Left ventricle myocardium inferior (tissue), 1 donor: ENCODE data around the gene STK16. TPM values are rescaled to one million over a fixed set of nuclear protein-coding genes. Genes with fewer than 3 reads are reported as not detected.

Experiments
- DNase-seq: peaks from one replicate; pipeline ENCODE4 v3.0.0-alpha.2; 2020
- H3K27ac ChIP-seq: fragments of 200-600 bp; replicated peaks from 2 replicates; pipeline ENCODE4 v1.8.0; 2021
- H3K27me3 ChIP-seq: fragments of 200-600 bp; 2 replicates; pipeline ENCODE4 v1.8.0; 2021; ENCODE audit warnings: low read depth
- H3K36me3 ChIP-seq: fragments of 200-600 bp; 2 replicates; pipeline ENCODE4 v1.8.0; 2021
- H3K4me1 ChIP-seq: fragments of 200-600 bp; 2 replicates; pipeline ENCODE4 v1.8.0; 2021
- H3K4me3 ChIP-seq: fragments of 200-600 bp; 2 replicates; pipeline ENCODE4 v1.8.0; 2021; ENCODE audit warnings: mild to moderate bottlenecking, moderate library complexity
- H3K9me3 ChIP-seq: fragments of 200-600 bp; replicated peaks from 2 replicates; pipeline ENCODE4 v1.8.0; 2021
- CTCF ChIP-seq: fragments of 200-600 bp; IDR thresholded peaks from 2 replicates; pipeline ENCODE4 v1.8.0; 2021; ENCODE audit warnings: antibody characterized with exemption, mild to moderate bottlenecking, borderline replicate concordance
- intact Hi-C: fragments of 100-400 bp; cut with micrococcal nuclease; formaldehyde crosslinking; loops from one replicate; pipeline ENCODE4 v1.11.0; 2022
- total RNA-seq: library from RNA; stranded (reverse); fragmentation: NEBNext Ultra II Directional; extraction: Animal tissue kit (Norgen Biotek cat#: 25700); gene quantifications from one replicate; pipeline ENCODE4 v1.2.1, GENCODE V29; 2021
- donor health status: DM: no; HTN: yes; CAD: no; lungs with severe emphysema.

The STK16 gene
- total RNA-seq, 1 donor from 2014 or later, result 19.2 TPM

GRCh38 chr2:219207884-219208740 lies 37.2 kb upstream of the STK16 start:
- H3K4me3 ChIP-seq, result peak overlapping the region; percentile 81
- peak overlapping the region; percentile 97 for H3K27ac ChIP-seq
- H3K4me1 ChIP-seq, result peaks cover 27% of the 10 kb centered on the region
- DNase-seq, result no peak
- H3K9me3 ChIP-seq, result no peaks in the 10 kb centered on the region
- intact Hi-C loops, result no loop called here
- peaks cover 45% of the 10 kb centered on the region for H3K36me3 ChIP-seq
- no peaks in the 10 kb centered on the region for H3K27me3 ChIP-seq
- TF ChIP-seq CTCF, result no peak

- Histone ChIP-seq H3K4me3 (no peak overlapping the region), H3K4me1 (peaks cover 27% of the 10 kb centered on the region), H3K36me3 (peaks cover 58% of the 10 kb centered on the region), H3K9me3 (no peaks in the 10 kb centered on the region), H3K27me3 (no peaks in the 10 kb centered on the region), H3K27ac (no peak overlapping the region)
- DNase-seq, result no peak
- intact Hi-C loops, result no loop called here
- no peak for TF ChIP-seq CTCF
Measured at GRCh38 chr2:219209236-219210195, 35.8 kb upstream of the STK16 start.

- H3K9me3 ChIP-seq, result no peaks in the 10 kb centered on the region
- H3K36me3 ChIP-seq, result peaks cover 66% of the 10 kb centered on the region
- H3K27me3 ChIP-seq, result no peaks in the 10 kb centered on the region
- peaks cover 27% of the 10 kb centered on the region for H3K4me1 ChIP-seq
- no peak overlapping the region for H3K4me3 ChIP-seq
- no peak overlapping the region for H3K27ac ChIP-seq
- no peak for DNase-seq
- no peak for TF ChIP-seq CTCF
- intact Hi-C loops, result no loop called here
Measured at GRCh38 chr2:219210196-219210885, 34.9 kb upstream of the STK16 start.

- no peaks in the 10 kb centered on the region for H3K27me3 ChIP-seq
- H3K4me1 ChIP-seq, result peaks cover 25% of the 10 kb centered on the region
- no peaks in the 10 kb centered on the region for H3K9me3 ChIP-seq
- H3K27ac ChIP-seq, result no peak overlapping the region
- no peak for TF ChIP-seq CTCF
- no peak overlapping the region for H3K4me3 ChIP-seq
- no peak for DNase-seq
- peaks cover 72% of the 10 kb centered on the region for H3K36me3 ChIP-seq
- intact Hi-C loops, result no loop called here
Measured at GRCh38 chr2:219210886-219211362, 34.4 kb upstream of the STK16 start.

GRCh38 chr2:219213026-219213415 lies 32.3 kb upstream of the STK16 start:
- H3K36me3 ChIP-seq, result peaks cover 74% of the 10 kb centered on the region
- intact Hi-C loops, result no loop called here

More at GRCh38 chr2:219213026-219213415, 32.3 kb upstream of the STK16 start:
- Histone ChIP-seq H3K4me1 (peaks cover 25% of the 10 kb centered on the region), H3K4me3 (no peak overlapping the region), H3K27me3 (no peaks in the 10 kb centered on the region), H3K27ac (no peak overlapping the region), H3K9me3 (no peaks in the 10 kb centered on the region)
- no peak for DNase-seq
- no peak for TF ChIP-seq CTCF
